Measurements from ENCODE around the gene UQCR10.
"Not testable (repeated sequence)": the region's sequence is repeated elsewhere in the genome, so short reads cannot be mapped to it uniquely, and the experiment has no call there.

Gene UQCR10

DNA sequence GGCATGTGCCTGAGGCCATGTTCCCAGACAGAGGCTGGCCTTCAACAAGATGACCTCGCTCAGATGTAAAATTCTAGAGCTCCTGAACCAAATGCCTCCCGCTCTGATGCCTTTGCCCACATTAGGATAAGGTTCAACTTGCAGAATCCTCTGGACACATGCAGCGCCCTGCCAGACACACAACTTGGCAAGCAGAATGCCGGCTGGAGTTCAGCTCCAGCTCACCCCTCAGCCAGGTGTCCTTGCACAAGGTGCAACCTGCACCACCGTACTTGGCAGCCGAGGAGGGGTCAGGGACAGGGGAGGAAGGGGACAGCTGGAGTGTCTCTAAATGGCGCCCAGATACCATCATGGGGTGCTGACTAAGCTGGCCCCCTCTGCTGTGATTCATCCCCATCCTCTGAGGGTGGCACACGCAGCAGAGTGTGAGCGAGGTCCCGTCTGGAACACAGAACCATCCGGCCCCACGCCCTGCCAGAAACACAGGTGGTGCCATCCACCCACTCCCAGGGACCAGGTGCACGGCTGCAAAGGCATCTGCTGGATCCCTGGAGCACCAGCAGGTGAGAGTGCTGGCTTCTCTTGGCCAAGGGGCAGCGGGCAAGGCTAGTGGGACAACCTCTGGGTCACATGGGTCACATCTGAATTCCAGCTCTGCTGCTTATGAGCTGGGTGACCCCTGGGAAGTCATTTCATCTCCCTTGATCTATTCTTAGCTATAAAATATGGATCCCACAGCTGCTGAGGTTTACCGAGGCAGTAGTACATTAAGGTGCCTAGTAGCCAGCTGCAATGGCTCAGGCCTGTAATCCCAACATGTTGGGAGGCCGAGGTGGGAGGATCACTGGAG is 13.1 kb upstream of the UQCR10 start:
- Histone ChIP-seq H3K4me3 (ENCODE audit: low read length) (no peak overlapping the region), H3K9me3 (ENCODE audit: insufficient read depth, low read depth, low read length) (no peaks in the 10 kb centered on the region), H3K27me3 (ENCODE audit: insufficient read depth, low read length) (no peaks in the 10 kb centered on the region), H3K9ac (ENCODE audit: low read depth, low read length) (no peak overlapping the region), H3K36me3 (ENCODE audit: insufficient read depth, low read depth, low read length) (no peaks in the 10 kb centered on the region), H3K4me1 (ENCODE audit: insufficient read depth, low read length) (no peaks in the 10 kb centered on the region), H3K27ac (ENCODE audit: low read length) (no peak overlapping the region)

DNA sequence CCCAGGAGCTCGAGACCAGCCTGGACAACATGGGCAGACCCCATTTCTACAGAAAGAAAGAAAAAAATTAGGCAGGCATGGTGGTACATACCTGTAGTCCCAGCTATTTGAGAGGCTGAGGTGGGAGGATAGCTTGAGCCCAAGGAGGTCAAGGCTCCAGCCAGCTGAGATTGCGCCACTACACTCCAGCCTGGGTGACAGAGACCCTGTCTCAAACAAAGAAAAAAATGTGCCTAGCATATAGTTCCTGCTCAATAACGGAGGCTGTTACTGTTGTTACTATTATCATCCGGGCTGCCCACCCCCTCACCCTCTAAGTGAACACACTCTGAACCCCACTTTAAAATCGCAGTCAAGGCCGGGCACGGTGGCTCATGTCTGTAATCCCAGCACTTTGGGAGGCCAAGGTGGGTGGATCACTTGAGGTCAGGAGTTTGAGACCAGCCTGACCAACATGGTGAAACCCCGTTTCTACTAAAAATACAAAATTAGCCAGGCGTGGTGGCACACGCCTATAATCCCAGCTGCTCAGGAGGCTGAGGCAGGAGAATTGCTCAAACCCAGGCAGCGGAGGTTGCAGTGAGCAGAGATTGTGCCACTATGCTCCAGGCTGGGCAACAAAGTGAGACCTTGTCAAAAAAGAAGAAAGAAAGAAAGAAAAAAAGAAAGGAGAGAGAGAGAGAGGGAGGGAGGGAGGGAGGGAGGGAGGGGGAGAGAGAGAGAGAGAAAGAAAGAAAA is 12.3 kb upstream of the UQCR10 start:
- not testable (repeated sequence) for H3K9ac ChIP-seq (ENCODE audit: low read depth, low read length); H3K27ac ChIP-seq (ENCODE audit: low read length); H3K27me3 ChIP-seq (ENCODE audit: insufficient read depth, low read length); H3K4me3 ChIP-seq (ENCODE audit: low read length); H3K36me3 ChIP-seq (ENCODE audit: insufficient read depth, low read depth, low read length); H3K4me1 ChIP-seq (ENCODE audit: insufficient read depth, low read length); H3K9me3 ChIP-seq (ENCODE audit: insufficient read depth, low read depth, low read length)

DNA sequence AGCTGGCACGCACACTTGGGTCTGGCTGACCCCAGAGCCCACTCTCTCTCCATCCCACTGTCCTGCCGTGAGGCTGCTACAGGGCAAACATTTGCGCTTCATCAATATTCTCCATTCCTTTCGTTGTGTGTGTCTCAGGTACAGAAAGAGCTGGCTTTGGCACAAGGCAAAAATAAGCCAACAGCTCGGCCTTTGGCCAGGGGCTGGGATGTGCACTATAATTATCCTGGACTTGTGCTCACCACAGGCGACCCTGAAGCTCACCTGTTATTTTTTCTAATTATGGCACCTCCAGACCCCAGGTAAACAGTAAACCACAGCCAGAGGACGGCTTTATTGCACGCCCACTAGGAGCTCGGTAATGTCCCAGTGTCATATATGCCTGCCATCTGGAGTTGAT is 11.3 kb upstream of the UQCR10 start:
- Histone ChIP-seq H3K4me3 (ENCODE audit: low read length) (no peak overlapping the region), H3K9me3 (ENCODE audit: insufficient read depth, low read depth, low read length) (no peaks in the 10 kb centered on the region), H3K36me3 (ENCODE audit: insufficient read depth, low read depth, low read length) (no peaks in the 10 kb centered on the region), H3K4me1 (ENCODE audit: insufficient read depth, low read length) (no peaks in the 10 kb centered on the region), H3K27me3 (ENCODE audit: insufficient read depth, low read length) (no peaks in the 10 kb centered on the region), H3K9ac (ENCODE audit: low read depth, low read length) (no peak overlapping the region), H3K27ac (ENCODE audit: low read length) (no peak overlapping the region)

DNA sequence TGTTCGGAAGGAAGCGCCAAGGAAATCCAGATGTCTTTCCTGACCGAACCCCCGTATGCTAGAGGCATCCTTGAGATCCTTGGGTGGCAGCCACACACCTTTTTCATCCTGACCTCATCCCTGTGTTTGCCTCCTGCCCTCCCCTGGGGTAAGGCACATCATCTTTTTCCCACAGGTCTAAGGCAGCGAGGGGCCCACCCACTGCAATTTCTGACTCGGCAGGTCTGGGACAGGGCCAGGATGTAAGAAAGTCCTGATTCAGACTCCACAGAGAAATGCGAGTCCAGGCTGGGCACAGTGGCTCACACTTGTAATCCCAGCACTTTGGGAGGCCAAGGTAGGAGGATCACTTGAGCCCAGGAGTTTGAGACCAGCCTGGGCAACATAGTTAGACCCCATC is 10.8 kb upstream of the UQCR10 start:
- Histone ChIP-seq H3K27me3 (ENCODE audit: insufficient read depth, low read length) (no peaks in the 10 kb centered on the region), H3K9me3 (ENCODE audit: insufficient read depth, low read depth, low read length) (no peaks in the 10 kb centered on the region), H3K36me3 (ENCODE audit: insufficient read depth, low read depth, low read length) (no peaks in the 10 kb centered on the region), H3K9ac (ENCODE audit: low read depth, low read length) (no peak overlapping the region), H3K4me1 (ENCODE audit: insufficient read depth, low read length) (no peaks in the 10 kb centered on the region), H3K4me3 (ENCODE audit: low read length) (no peak overlapping the region), H3K27ac (ENCODE audit: low read length) (no peak overlapping the region)

DNA sequence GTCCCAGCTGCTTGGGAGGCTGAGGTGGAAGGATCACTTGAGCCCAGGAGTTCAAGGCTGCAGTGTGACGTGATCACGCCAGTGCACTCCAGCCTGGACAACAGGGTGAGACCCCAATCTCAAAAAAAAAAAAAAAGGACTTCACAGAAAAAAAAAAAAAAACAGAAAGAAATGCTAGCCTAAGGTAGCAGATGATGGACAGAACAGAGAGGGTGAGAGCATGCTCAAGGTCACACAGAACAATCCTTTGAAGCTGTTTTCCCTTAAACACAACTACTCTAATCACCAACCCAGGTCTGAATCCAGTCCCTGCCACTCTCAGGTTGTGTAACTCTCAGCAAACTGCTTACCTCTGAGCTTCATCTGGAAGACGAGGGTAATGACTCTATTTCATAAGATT is 10.1 kb upstream of the UQCR10 start:
- no peak overlapping the region for H3K4me3 ChIP-seq (ENCODE audit: low read length)
- no peaks in the 10 kb centered on the region for H3K27me3 ChIP-seq (ENCODE audit: insufficient read depth, low read length)
- no peaks in the 10 kb centered on the region for H3K36me3 ChIP-seq (ENCODE audit: insufficient read depth, low read depth, low read length)

DNA sequence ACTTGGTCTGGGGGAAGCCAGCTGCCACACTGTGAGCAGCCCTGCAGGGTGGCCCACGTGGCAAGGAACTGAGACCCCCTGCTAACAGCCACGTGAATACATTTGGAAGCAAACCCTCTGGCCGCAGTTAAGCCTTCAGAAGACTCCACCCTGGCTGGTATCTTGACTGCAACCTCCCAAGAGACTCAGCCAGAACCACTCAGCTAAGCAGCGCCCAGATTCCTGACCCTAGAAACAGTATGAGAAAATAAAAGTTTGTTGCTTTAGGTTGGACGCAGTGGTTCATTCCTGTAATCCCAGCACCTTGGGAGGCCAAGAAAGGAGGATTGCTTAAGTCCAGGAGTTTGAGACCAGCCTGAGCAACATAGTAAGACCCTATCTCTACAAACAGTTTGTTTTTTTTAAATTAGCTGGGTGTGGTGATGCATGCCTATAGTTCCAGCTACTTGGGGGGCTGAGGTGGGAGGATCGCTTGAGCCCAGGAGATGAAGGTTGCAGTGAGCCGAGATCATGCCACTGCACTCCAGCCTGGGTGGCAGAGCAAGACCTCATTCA is 9.0 kb upstream of the UQCR10 start:
- Histone ChIP-seq H3K9me3 (ENCODE audit: insufficient read depth, low read depth, low read length) (no peaks in the 10 kb centered on the region), H3K4me3 (ENCODE audit: low read length) (no peak overlapping the region), H3K9ac (ENCODE audit: low read depth, low read length) (no peak overlapping the region), H3K36me3 (ENCODE audit: insufficient read depth, low read depth, low read length) (no peaks in the 10 kb centered on the region), H3K4me1 (ENCODE audit: insufficient read depth, low read length) (no peaks in the 10 kb centered on the region), H3K27me3 (ENCODE audit: insufficient read depth, low read length) (no peaks in the 10 kb centered on the region), H3K27ac (ENCODE audit: low read length) (no peak overlapping the region)

More for the DNA sequence above, 10.1 kb upstream of the UQCR10 start:
- Histone ChIP-seq H3K4me1 (ENCODE audit: insufficient read depth, low read length) (no peaks in the 10 kb centered on the region), H3K9ac (ENCODE audit: low read depth, low read length) (no peak overlapping the region), H3K9me3 (ENCODE audit: insufficient read depth, low read depth, low read length) (no peaks in the 10 kb centered on the region), H3K27ac (ENCODE audit: low read length) (no peak overlapping the region)

DNA sequence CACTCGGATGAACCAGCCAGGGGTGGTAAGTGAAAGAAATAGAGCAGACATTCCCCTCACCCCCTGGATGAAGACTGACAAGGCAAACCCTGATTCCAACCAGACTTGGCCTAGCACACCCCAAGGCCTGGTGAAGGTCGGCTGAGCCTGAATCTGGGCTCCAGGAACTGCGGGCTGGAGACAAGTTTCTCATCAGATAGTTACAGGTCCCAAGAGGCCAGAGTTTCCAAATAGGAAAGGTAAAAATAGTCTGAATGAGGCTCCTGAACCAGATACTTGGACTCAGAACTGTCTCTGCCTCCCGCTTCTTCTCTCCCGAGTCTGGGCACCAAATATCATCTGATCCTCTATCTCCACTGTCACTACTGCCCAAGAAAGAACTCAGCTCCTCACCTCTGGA is 8.2 kb upstream of the UQCR10 start:
- no peak overlapping the region for H3K4me3 ChIP-seq (ENCODE audit: low read length)
- H3K9me3 ChIP-seq (ENCODE audit: insufficient read depth, low read depth, low read length) = no peaks in the 10 kb centered on the region
- no peak overlapping the region for H3K27ac ChIP-seq (ENCODE audit: low read length)
- no peak overlapping the region for H3K9ac ChIP-seq (ENCODE audit: low read depth, low read length)
- no peaks in the 10 kb centered on the region for H3K36me3 ChIP-seq (ENCODE audit: insufficient read depth, low read depth, low read length)
- no peaks in the 10 kb centered on the region for H3K4me1 ChIP-seq (ENCODE audit: insufficient read depth, low read length)
- no peaks in the 10 kb centered on the region for H3K27me3 ChIP-seq (ENCODE audit: insufficient read depth, low read length)

DNA sequence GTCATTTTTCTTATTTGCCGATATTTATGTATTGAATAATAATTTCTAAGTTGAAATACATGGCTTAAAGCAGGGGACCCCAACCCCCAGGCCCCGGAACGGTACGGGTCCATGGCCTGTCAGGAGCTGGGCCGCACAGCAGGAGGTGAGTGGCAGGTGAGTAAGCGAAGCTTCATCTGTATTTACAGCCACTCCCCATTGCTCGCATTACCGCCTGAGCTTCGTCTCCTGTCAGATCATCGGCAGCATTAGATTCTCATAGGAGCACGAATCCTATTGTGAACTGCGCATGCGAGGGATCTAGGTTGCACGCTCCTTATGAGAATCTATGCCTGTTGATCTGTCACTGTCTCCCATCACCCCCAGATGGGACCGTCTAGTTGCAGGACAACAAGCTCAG is 4.9 kb upstream of the UQCR10 start:
- H3K36me3 ChIP-seq (ENCODE audit: insufficient read depth, low read depth, low read length) = no peaks in the 10 kb centered on the region
- no peaks in the 10 kb centered on the region for H3K9me3 ChIP-seq (ENCODE audit: insufficient read depth, low read depth, low read length)
- no peak overlapping the region for H3K9ac ChIP-seq (ENCODE audit: low read depth, low read length)
- no peak overlapping the region for H3K4me3 ChIP-seq (ENCODE audit: low read length)
- H3K27ac ChIP-seq (ENCODE audit: low read length) = no peak overlapping the region
- H3K4me1 ChIP-seq (ENCODE audit: insufficient read depth, low read length) = no peaks in the 10 kb centered on the region
- no peaks in the 10 kb centered on the region for H3K27me3 ChIP-seq (ENCODE audit: insufficient read depth, low read length)

DNA sequence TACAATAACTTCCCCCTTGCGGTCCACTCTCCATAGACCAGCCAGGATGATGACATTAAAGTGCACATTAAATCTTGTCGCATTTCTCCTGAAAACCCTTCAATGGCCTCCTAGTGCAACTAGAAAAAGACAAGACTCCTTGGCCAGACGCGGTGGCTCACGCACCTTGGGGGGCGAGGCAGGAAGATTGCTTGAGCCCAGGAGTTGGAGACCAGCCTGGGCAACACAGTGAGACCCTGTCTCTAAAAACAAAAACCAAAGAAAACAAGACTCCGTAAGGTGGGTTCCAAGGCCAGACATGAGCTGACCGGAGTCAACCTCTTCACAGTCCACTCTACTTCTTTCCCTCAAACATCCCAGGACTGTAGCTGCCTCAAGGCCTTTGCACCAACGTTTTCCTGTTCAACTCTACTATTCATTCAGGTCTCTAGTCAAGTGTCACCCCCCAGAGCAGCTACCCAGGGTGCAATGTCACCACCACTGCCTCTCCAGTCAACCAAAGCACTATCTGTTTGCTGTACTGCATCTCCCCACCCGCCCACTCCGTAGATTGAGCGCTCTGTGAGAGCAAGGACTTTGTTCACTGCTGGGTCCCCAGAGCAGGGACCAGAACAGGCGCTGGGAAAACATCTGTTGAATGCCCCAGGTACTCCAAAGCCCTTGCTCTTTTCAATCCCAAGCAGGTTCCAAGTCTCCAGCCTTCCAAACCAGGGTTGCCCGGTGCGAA is 1.1 kb upstream of the UQCR10 start:
- Histone ChIP-seq H3K9ac (ENCODE audit: low read depth, low read length) (peak overlapping the region; percentile 94), H3K27me3 (ENCODE audit: insufficient read depth, low read length) (no peaks in the 10 kb centered on the region), H3K27ac (ENCODE audit: low read length) (peak overlapping the region; percentile 22), H3K4me1 (ENCODE audit: insufficient read depth, low read length) (peaks cover 5% of the 10 kb centered on the region; the same call in 1 of the 2 replicates), H3K4me3 (ENCODE audit: low read length) (peak overlapping the region; percentile 92), H3K36me3 (ENCODE audit: insufficient read depth, low read depth, low read length) (peaks cover 16% of the 10 kb centered on the region), H3K9me3 (ENCODE audit: insufficient read depth, low read depth, low read length) (no peaks in the 10 kb centered on the region)

DNA sequence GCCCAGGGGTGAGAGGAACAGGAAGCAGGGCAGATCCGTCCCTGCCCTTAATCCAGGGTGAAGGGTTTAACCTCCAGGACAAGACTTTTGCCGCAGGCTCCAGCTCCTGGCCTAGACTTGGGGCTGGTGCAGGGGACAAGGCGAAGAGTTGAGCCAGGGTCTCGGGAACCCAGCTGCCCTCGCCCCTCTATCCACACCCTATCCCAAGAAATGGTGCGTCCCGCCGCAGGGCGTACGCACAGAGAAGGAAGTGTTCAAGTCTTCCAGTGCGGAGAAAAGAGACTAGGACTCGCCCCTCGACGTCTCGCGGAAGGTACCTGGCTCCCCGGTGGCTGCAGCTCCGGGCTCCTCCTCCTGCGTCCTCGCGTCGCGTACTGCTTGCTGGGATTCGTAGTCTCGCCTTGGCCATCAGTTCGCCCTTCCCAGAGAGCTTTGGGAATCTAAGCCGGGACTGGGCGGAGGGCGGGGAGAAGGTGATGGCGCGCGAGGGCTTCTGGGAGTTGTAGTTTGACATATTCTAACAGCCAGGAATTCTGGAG is 468 bp upstream of the UQCR10 start, which contains the start of gene ZMAT5:
Gene ZMAT5, minus strand, starts transcription at position 376 of the 539 bp plus-strand sequence. CDS start 18,463 bp downstream, outside the sequence.
- no peaks in the 10 kb centered on the region for H3K27me3 ChIP-seq (ENCODE audit: insufficient read depth, low read length)
- H3K27ac ChIP-seq (ENCODE audit: low read length) = peak within 1 kb of the TSS; percentile 43
- H3K36me3 ChIP-seq (ENCODE audit: insufficient read depth, low read depth, low read length) = peaks cover 16% of the 10 kb centered on the region
- H3K4me1 ChIP-seq (ENCODE audit: insufficient read depth, low read length) = peaks cover 5% of the 10 kb centered on the region; the same call in 1 of the 2 replicates
- no peaks in the 10 kb centered on the region for H3K9me3 ChIP-seq (ENCODE audit: insufficient read depth, low read depth, low read length)
- peak within 1 kb of the TSS; percentile 92 for H3K4me3 ChIP-seq (ENCODE audit: low read length)
- H3K9ac ChIP-seq (ENCODE audit: low read depth, low read length) = peak within 1 kb of the TSS; percentile 94

DNA sequence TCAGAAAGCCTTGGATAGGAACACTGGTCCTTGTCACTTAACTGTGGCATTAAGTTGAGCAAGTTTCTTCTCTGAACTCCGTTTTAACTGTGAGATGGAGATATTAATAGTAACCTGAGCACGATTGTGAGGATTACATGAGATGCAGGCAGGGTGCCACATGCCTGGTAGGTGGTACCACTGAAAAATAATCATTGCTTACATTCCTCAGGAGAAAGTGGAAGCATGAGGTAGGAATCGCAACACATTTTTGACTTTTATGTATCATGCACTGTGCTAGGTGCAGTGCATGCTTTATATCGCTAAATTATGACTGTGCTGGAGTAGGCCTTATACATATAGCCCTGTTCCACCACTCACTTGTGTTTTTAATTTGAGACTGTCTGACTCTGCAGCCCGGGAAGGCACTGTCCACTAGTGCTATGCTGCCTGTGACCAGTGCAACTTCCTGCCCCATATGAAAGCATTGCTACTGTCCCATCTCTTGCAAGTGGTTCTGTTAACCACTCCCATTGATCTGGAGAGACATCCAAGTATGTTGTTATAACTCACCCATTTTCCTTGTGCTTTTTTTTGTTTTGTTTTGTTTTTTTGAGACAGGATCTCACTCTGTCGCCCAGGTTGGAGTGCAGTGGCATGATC is 1.0 kb downstream of the UQCR10 start:
- Histone ChIP-seq H3K9ac (ENCODE audit: low read depth, low read length) (peak overlapping the region; percentile 94), H3K4me1 (ENCODE audit: insufficient read depth, low read length) (peaks cover 5% of the 10 kb centered on the region; the same call in 1 of the 2 replicates), H3K27ac (ENCODE audit: low read length) (no peak overlapping the region), H3K4me3 (ENCODE audit: low read length) (peak overlapping the region; percentile 92), H3K9me3 (ENCODE audit: insufficient read depth, low read depth, low read length) (no peaks in the 10 kb centered on the region), H3K27me3 (ENCODE audit: insufficient read depth, low read length) (no peaks in the 10 kb centered on the region), H3K36me3 (ENCODE audit: insufficient read depth, low read depth, low read length) (peaks cover 16% of the 10 kb centered on the region)
